Activated CD8-positive, alpha-beta T cell treated with anti-CD3 and anti-CD28 coated beads for 36 hours (primary cell): ENCODE data around the gene ECT2L. TPM values are rescaled to one million over a fixed set of nuclear protein-coding genes. Genes with fewer than 3 reads are reported as not detected.

ENCODE experiments used
- ATAC-seq: fragments of 200-7000 bp; cut with Tn5 transposase; one replicate; pipeline ENCODE4 v1.10.0; 2021; ENCODE audit warnings: mild to moderate bottlenecking, moderate library complexity
- CTCF ChIA-PET: fragments of 350-600 bp; sonication (Branson Sonifier 250); formaldehyde crosslinking; loops from one replicate; lab custom pipeline; 2021; ENCODE audit warnings: antibody characterized with exemption; lab: Charles Lee
- POLR2A ChIA-PET: fragments of 350-600 bp; sonication (Branson Sonifier 250); formaldehyde crosslinking; loops from one replicate; lab custom pipeline; 2021; ENCODE audit warnings: antibody characterized with exemption; lab: Charles Lee
- DNase-seq: peaks from one replicate; pipeline ENCODE4 v3.0.0-alpha.2; 2020
- H3K27ac Mint-ChIP-seq: one replicate; pipeline ENCODE4 v1.8.0; 2021; ENCODE audit warnings: mild to moderate bottlenecking, mixed read lengths
- H3K27me3 Mint-ChIP-seq: one replicate; pipeline ENCODE4 v1.8.0; 2021; ENCODE audit warnings: mixed read lengths
- H3K36me3 Mint-ChIP-seq: one replicate; pipeline ENCODE4 v1.8.0; 2021; ENCODE audit warnings: low read depth, mixed read lengths
- H3K4me1 Mint-ChIP-seq: one replicate; pipeline ENCODE4 v1.8.0; 2021; ENCODE audit warnings: low read depth, mixed read lengths
- H3K4me3 Mint-ChIP-seq: one replicate; pipeline ENCODE4 v1.8.0; 2021; ENCODE audit warnings: mild to moderate bottlenecking, moderate library complexity, mixed read lengths
- H3K9me3 Mint-ChIP-seq: one replicate; pipeline ENCODE4 v1.8.0; 2021; ENCODE audit warnings: mixed read lengths
- intact Hi-C: fragments of 100-400 bp; cut with micrococcal nuclease; formaldehyde crosslinking; loops from one replicate; pipeline ENCODE4 v1.10.0; 2022
- total RNA-seq, 2 experiments: library from RNA; stranded (reverse); gene quantifications; one replicate each; pipeline ENCODE4 v1.2.3, GENCODE V29; 2021
- TF ChIP-seq, protein P1 (sequence below): fragments of 200-600 bp; IDR thresholded peaks from one replicate; pipeline ENCODE4 v1.8.0; 2022; ENCODE audit warnings: antibody characterized with exemption, mild to moderate bottlenecking

ECT2L gene
- total RNA-seq, 2 experiments from 2014 or later = not detected

DNA sequence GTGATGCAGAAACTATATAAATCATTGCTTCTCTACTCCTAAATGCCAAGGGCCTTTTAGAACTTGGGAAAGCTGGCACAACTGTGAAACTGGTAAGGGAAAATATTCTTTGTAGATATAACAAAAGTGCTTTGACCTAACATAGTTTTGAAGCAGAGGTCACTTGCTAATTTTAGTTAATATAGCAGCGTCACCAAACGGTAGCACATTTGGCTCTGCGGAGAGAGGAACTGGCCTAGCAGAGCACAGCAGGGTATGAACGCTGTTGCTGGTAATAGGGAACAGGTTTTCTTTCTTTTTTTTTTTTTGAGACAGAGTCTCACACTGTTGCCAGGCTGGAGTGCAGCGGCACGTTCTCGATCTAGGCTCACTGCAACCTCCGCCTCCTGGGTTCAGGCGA lies 67.4 kb downstream of the ECT2L start:
- no peak overlapping the region for H3K27ac Mint-ChIP-seq
- POLR2A ChIA-PET = no interaction called here
- H3K36me3 Mint-ChIP-seq = no peaks in the 10 kb centered on the region
- intact Hi-C loops = no loop called here
- ATAC-seq (no peak), DNase-seq (no peak)
- TF ChIP-seq, protein P1, sequence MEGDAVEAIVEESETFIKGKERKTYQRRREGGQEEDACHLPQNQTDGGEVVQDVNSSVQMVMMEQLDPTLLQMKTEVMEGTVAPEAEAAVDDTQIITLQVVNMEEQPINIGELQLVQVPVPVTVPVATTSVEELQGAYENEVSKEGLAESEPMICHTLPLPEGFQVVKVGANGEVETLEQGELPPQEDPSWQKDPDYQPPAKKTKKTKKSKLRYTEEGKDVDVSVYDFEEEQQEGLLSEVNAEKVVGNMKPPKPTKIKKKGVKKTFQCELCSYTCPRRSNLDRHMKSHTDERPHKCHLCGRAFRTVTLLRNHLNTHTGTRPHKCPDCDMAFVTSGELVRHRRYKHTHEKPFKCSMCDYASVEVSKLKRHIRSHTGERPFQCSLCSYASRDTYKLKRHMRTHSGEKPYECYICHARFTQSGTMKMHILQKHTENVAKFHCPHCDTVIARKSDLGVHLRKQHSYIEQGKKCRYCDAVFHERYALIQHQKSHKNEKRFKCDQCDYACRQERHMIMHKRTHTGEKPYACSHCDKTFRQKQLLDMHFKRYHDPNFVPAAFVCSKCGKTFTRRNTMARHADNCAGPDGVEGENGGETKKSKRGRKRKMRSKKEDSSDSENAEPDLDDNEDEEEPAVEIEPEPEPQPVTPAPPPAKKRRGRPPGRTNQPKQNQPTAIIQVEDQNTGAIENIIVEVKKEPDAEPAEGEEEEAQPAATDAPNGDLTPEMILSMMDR = no peak
- no peaks in the 10 kb centered on the region for H3K9me3 Mint-ChIP-seq
- H3K4me3 Mint-ChIP-seq = no peak overlapping the region
- peaks cover 1% of the 10 kb centered on the region for H3K27me3 Mint-ChIP-seq
- CTCF ChIA-PET = no interaction called here
- no peaks in the 10 kb centered on the region for H3K4me1 Mint-ChIP-seq

DNA sequence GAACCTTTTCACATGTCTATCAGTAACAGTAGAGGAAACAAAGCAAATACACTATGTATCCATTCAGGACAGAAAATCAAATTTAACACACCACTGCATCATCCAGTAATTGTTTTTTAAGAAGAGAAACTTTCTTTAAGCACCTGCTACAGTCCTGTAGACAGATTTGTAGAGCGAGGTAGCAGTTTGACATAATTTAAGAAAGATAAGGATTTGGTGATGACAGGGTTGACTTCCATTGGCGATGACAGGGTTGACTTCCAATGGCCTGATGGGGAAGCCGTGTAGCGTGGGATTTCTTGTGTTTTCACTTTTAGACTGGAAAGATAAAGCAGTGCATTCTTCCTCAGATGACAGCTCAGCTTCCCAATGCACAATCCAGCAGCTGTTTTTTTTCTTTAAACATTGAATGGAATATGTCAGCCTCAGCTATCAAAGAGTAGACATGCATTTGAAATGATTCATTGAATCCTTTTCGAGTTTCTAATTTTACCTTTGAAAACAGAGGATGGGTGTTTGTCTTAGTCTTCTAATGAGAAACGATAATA lies 68.5 kb downstream of the ECT2L start:
- no peak for ATAC-seq
- no peaks in the 10 kb centered on the region for H3K36me3 Mint-ChIP-seq
- no peaks in the 10 kb centered on the region for H3K4me1 Mint-ChIP-seq
- H3K9me3 Mint-ChIP-seq = no peaks in the 10 kb centered on the region
- TF ChIP-seq, protein P1 = no peak
- H3K27me3 Mint-ChIP-seq = peaks cover 1% of the 10 kb centered on the region
- no peak overlapping the region for H3K27ac Mint-ChIP-seq
- intact Hi-C loops = no loop called here
- no peak overlapping the region for H3K4me3 Mint-ChIP-seq
- ChIA-PET POLR2A (interaction anchor here (1.1 kb wide), 1 partner anchor 12 kb away, joined by 3 read pairs; no protein-coding TSS in a partner anchor), CTCF (interaction anchor here (0.7 to 1.4 kb wide), 3 partner anchors 10 to 234 kb away, joined by 3 to 4 read pairs (median 4); no protein-coding TSS in a partner anchor)
- no peak for DNase-seq

DNA sequence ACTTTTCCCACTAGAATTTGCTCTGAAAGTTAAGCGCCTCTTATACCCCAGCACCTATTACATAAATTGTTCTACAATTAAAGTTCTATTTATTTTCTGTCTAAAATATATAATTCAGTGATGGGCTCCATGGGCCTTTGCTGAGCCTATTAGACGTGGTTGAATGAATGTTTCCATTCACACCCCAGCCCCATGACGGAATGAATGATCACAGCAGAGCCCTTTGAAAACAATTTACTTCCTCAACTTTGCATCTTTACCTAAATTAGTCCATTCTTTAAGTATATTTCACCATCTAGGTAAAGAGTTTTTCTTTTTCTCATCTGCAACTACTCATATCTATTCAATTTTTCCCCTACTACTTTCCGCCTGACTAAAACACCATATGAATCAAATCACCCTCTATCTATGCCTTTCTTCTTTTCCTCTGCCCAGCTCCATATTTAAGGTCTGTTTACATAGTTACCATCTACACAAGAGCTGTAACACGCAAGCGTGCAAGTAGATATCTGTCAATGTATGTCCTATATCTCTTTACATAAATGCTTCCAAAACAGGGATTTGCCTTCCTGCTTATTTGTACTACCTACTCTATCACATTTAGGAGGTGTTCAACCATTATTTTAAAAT lies 69.7 kb downstream of the ECT2L start:
- ChIA-PET CTCF (interaction anchor here (0.8 to 1.4 kb wide), 3 partner anchors 9 to 277 kb away, joined by 4 read pairs; no protein-coding TSS in a partner anchor), POLR2A (interaction anchor here (1.1 kb wide), 1 partner anchor 13 kb away, joined by 3 read pairs; no protein-coding TSS in a partner anchor)
- no peak overlapping the region for H3K27ac Mint-ChIP-seq
- peaks cover 2% of the 10 kb centered on the region for H3K4me1 Mint-ChIP-seq
- peaks cover 1% of the 10 kb centered on the region for H3K27me3 Mint-ChIP-seq
- ATAC-seq (no peak), DNase-seq (no peak)
- no peaks in the 10 kb centered on the region for H3K9me3 Mint-ChIP-seq
- TF ChIP-seq, protein P1 = no peak
- no peaks in the 10 kb centered on the region for H3K36me3 Mint-ChIP-seq
- intact Hi-C loops = no loop called here
- no peak overlapping the region for H3K4me3 Mint-ChIP-seq

DNA sequence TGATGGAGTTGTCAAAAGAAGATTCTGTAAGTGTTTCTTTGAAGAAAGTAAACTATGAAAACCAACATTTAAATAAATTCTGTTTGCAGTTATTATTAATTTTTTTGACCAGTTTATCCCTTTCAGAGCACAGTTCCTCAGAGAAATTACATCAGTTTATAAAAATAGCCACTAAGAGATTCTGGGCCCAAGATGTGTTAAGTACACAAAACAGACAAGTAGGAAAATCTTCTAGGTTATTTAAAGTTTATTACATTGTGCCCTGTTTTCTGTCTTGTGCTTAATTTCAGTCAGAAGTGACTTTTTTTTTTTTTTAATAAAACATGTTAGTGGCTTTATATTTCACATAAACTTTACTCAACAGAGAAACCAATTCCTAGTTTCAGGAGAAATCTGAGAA lies 72.3 kb downstream of the ECT2L start:
- Mint-ChIP-seq H3K27ac (no peak overlapping the region), H3K36me3 (no peaks in the 10 kb centered on the region), H3K9me3 (no peaks in the 10 kb centered on the region), H3K4me1 (peaks cover 2% of the 10 kb centered on the region), H3K27me3 (no peaks in the 10 kb centered on the region), H3K4me3 (no peak overlapping the region)
- intact Hi-C loops = no loop called here
- TF ChIP-seq, protein P1 = no peak
- CTCF ChIA-PET = no interaction called here
- no peak for DNase-seq
- POLR2A ChIA-PET = no interaction called here
- no peak for ATAC-seq

DNA sequence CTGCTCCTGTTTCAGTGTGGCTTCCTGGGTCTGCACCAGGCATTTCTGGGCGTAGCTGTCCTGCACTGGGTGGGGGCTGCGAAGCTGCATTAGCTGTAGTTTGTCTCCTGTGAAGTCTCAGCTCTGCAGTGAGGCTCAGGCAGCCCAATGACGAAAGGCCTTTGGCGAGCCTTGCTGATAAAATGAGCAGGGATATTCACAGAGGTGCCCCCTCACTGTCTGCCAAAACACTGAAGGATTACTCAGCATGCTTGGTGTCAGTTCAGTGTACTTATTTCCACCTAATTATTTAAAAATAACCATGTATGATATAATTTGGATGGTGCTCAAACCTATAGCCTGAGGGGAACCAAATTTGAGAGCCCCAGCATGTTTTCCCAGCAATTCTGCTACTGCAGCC lies 73.5 kb downstream of the ECT2L start:
- H3K27ac Mint-ChIP-seq = no peak overlapping the region
- ChIA-PET POLR2A (interaction anchor here (0.6 kb wide), 1 partner anchor 91 kb away, joined by 4 read pairs; no protein-coding TSS in a partner anchor), CTCF (no interaction called here)
- ATAC-seq (no peak), DNase-seq (no peak)
- TF ChIP-seq, protein P1 = no peak
- peaks cover 2% of the 10 kb centered on the region for H3K4me1 Mint-ChIP-seq
- no peaks in the 10 kb centered on the region for H3K36me3 Mint-ChIP-seq
- no peaks in the 10 kb centered on the region for H3K9me3 Mint-ChIP-seq
- H3K4me3 Mint-ChIP-seq = no peak overlapping the region
- intact Hi-C loops = no loop called here
- H3K27me3 Mint-ChIP-seq = no peaks in the 10 kb centered on the region
